ENCODE measurements around the gene CERCAM. TPM values are rescaled to one million over a fixed set of nuclear protein-coding genes. Genes with fewer than 3 reads are reported as not detected.

Gene CERCAM
- total and polyA plus RNA-seq, 2 experiments from 2014 or later = 525 to 596 TPM

GRCh38 chr9:128429513-128430086 is 8.9 kb downstream of the CERCAM start:
- H3K4me1 ChIP-seq (ENCODE audit: insufficient read depth) = no peaks in the 10 kb centered on the region
- H3K36me3 ChIP-seq (ENCODE audit: low read depth) = peaks cover 21% of the 10 kb centered on the region; the same call in 1 of the 2 replicates
- H3K4me2 ChIP-seq (ENCODE audit: unreplicated experiment) = no peak overlapping the region
- H3K79me2 ChIP-seq (ENCODE audit: insufficient read depth) = no peaks in the 10 kb centered on the region
- no peak overlapping the region for H2AFZ ChIP-seq
- H3K4me3 ChIP-seq = no peak overlapping the region
- H3F3A ChIP-seq (ENCODE audit: insufficient read depth) = no peaks in the 10 kb centered on the region
- H3K27ac ChIP-seq = no peak overlapping the region
- H3K9me3 ChIP-seq (ENCODE audit: low read depth) = no peaks in the 10 kb centered on the region
- H3K27me3 ChIP-seq (replicated peaks; ENCODE audit: insufficient read depth) = no peaks in the 10 kb centered on the region
- no peaks in the 10 kb centered on the region for H4K20me1 ChIP-seq (ENCODE audit: insufficient read depth)
- 96 to 97% methylated on average over 13 of the region's 13 CpGs for WGBS, 2 experiments (ENCODE audit: low coverage in 1 of 2, low lambda C conversion rate in 2 of 2, missing lambda C conversion rate in 2 of 2)
- H3K9me2 ChIP-seq (ENCODE audit: insufficient read depth) = no peaks in the 10 kb centered on the region
- H3K9ac ChIP-seq = no peak overlapping the region
- no peak for TF ChIP-seq EZH2phosphoT487 (IDR thresholded peaks at IDR 0.05; ENCODE audit: insufficient read depth, low read depth)
- no peak for TF ChIP-seq EZH2 (IDR thresholded peaks at IDR 0.05; ENCODE audit: insufficient read depth, poor library complexity, severe bottlenecking)
- no peak for DNase-seq
- in situ Hi-C loops (cut with MboI) = no loop called here

- Histone ChIP-seq H3K27ac (no peak overlapping the region), H3F3A (ENCODE audit: insufficient read depth) (no peaks in the 10 kb centered on the region), H3K9ac (no peak overlapping the region), H3K36me3 (ENCODE audit: low read depth) (peaks cover 14% of the 10 kb centered on the region; the same call in 1 of the 2 replicates), H4K20me1 (ENCODE audit: insufficient read depth) (no peaks in the 10 kb centered on the region), H3K79me2 (ENCODE audit: insufficient read depth) (no peaks in the 10 kb centered on the region), H3K4me1 (ENCODE audit: insufficient read depth) (no peaks in the 10 kb centered on the region), H3K4me2 (ENCODE audit: unreplicated experiment) (no peak overlapping the region), H3K9me2 (ENCODE audit: insufficient read depth) (no peaks in the 10 kb centered on the region), H2AFZ (no peak overlapping the region), H3K9me3 (ENCODE audit: low read depth) (no peaks in the 10 kb centered on the region), H3K4me3 (no peak overlapping the region), H3K27me3 (replicated peaks; ENCODE audit: insufficient read depth) (no peaks in the 10 kb centered on the region)
- in situ Hi-C loops (cut with MboI) = no loop called here
- TF ChIP-seq EZH2phosphoT487 (IDR thresholded peaks at IDR 0.05; ENCODE audit: insufficient read depth, low read depth) (no peak), EZH2 (IDR thresholded peaks at IDR 0.05; ENCODE audit: insufficient read depth, poor library complexity, severe bottlenecking) (no peak)
- DNase-seq = no peak
- WGBS, 2 experiments (ENCODE audit: low coverage in 1 of 2, low lambda C conversion rate in 2 of 2, missing lambda C conversion rate in 2 of 2) = 89 to 94% methylated on average over 8 of the region's 8 CpGs
Observed at GRCh38 chr9:128431207-128431606, 10.6 kb downstream of the CERCAM start.

DNA sequence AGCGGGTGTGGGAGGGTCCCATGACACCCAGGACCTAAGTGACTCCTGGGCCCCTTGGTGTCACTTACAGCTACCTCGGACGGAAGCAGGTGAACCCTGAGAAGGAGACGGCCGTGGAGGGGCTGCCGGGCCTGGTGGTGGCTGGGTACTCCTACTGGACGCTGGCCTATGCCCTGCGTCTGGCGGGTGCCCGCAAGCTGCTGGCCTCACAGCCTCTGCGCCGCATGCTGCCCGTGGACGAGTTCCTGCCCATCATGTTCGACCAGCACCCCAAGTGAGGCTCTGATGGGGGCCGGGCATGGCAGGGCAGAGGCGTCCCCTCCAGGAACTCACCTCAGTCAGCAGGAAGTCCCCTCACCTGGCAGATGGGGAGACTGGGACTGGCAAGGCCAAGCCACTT is 13.7 kb downstream of the CERCAM start:
- Histone ChIP-seq H3K4me1 (ENCODE audit: insufficient read depth) (no peaks in the 10 kb centered on the region), H3K4me2 (ENCODE audit: unreplicated experiment) (no peak overlapping the region), H3K79me2 (ENCODE audit: insufficient read depth) (no peaks in the 10 kb centered on the region), H3K27me3 (replicated peaks; ENCODE audit: insufficient read depth) (no peaks in the 10 kb centered on the region), H2AFZ (no peak overlapping the region), H3K9me2 (ENCODE audit: insufficient read depth) (no peaks in the 10 kb centered on the region), H4K20me1 (ENCODE audit: insufficient read depth) (no peaks in the 10 kb centered on the region), H3F3A (ENCODE audit: insufficient read depth) (peaks cover 5% of the 10 kb centered on the region; the same call in 1 of the 2 replicates), H3K27ac (no peak overlapping the region), H3K36me3 (ENCODE audit: low read depth) (peaks cover 11% of the 10 kb centered on the region; the same call in 1 of the 2 replicates), H3K9ac (no peak overlapping the region), H3K4me3 (no peak overlapping the region), H3K9me3 (ENCODE audit: low read depth) (no peaks in the 10 kb centered on the region)
- 89 to 95% methylated on average over 16 to 17 of the region's 17 CpGs for WGBS, 2 experiments (ENCODE audit: low coverage in 1 of 2, low lambda C conversion rate in 2 of 2, missing lambda C conversion rate in 2 of 2)
- TF ChIP-seq EZH2phosphoT487 (IDR thresholded peaks at IDR 0.05; ENCODE audit: insufficient read depth, low read depth) (no peak), EZH2 (IDR thresholded peaks at IDR 0.05; ENCODE audit: insufficient read depth, poor library complexity, severe bottlenecking) (no peak)
- in situ Hi-C loops (cut with MboI) = no loop called here
- no peak for DNase-seq

DNA sequence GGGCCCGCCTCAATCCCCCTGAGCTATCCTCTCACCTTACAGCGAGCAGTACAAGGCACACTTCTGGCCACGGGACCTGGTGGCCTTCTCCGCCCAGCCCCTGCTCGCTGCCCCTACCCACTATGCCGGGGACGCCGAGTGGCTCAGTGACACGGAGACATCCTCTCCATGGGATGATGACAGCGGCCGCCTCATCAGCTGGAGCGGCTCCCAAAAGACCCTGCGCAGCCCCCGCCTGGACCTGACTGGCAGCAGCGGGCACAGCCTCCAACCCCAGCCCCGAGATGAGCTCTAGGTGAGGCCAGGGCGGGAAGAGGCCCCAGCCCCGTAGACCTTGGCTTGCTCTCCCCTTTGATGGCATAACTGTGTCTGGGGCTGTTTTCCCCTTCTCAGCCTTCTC is 15.0 kb downstream of the CERCAM start:
- WGBS, 2 experiments (ENCODE audit: low coverage in 1 of 2, low lambda C conversion rate in 2 of 2, missing lambda C conversion rate in 2 of 2) = 87 to 88% methylated on average over 17 to 18 of the region's 18 CpGs
- no peak overlapping the region for H3K27ac ChIP-seq
- H3F3A ChIP-seq (ENCODE audit: insufficient read depth) = peaks cover 9% of the 10 kb centered on the region; the same call in 1 of the 2 replicates
- no peaks in the 10 kb centered on the region for H3K27me3 ChIP-seq (replicated peaks; ENCODE audit: insufficient read depth)
- no peak overlapping the region for H3K4me3 ChIP-seq
- TF ChIP-seq EZH2 (IDR thresholded peaks at IDR 0.05; ENCODE audit: insufficient read depth, poor library complexity, severe bottlenecking) (no peak), EZH2phosphoT487 (IDR thresholded peaks at IDR 0.05; ENCODE audit: insufficient read depth, low read depth) (no peak)
- no peak overlapping the region for H3K4me2 ChIP-seq (ENCODE audit: unreplicated experiment)
- no peaks in the 10 kb centered on the region for H3K79me2 ChIP-seq (ENCODE audit: insufficient read depth)
- H3K4me1 ChIP-seq (ENCODE audit: insufficient read depth) = no peaks in the 10 kb centered on the region
- DNase-seq = no peak
- in situ Hi-C loops (cut with MboI) = no loop called here
- H3K9me3 ChIP-seq (ENCODE audit: low read depth) = no peaks in the 10 kb centered on the region
- H3K9me2 ChIP-seq (ENCODE audit: insufficient read depth) = no peaks in the 10 kb centered on the region
- H3K36me3 ChIP-seq (ENCODE audit: low read depth) = peaks cover 5% of the 10 kb centered on the region; the same call in 1 of the 2 replicates
- H4K20me1 ChIP-seq (ENCODE audit: insufficient read depth) = no peaks in the 10 kb centered on the region
- no peak overlapping the region for H3K9ac ChIP-seq
- H2AFZ ChIP-seq = no peak overlapping the region
